Measurements from ENCODE around the gene CCNL2. TPM values are rescaled to one million over a fixed set of nuclear protein-coding genes. Genes with fewer than 3 reads are reported as not detected.
A peak's percentile ranks its signal among the peaks of the same experiment; 100 is the strongest.

Gene CCNL2
- total and polyA plus RNA-seq, 2 of the 13 experiments (the other 11 are each of a cell fraction or from before 2014, with no cell fraction given): 105 to 340 TPM

DNA sequence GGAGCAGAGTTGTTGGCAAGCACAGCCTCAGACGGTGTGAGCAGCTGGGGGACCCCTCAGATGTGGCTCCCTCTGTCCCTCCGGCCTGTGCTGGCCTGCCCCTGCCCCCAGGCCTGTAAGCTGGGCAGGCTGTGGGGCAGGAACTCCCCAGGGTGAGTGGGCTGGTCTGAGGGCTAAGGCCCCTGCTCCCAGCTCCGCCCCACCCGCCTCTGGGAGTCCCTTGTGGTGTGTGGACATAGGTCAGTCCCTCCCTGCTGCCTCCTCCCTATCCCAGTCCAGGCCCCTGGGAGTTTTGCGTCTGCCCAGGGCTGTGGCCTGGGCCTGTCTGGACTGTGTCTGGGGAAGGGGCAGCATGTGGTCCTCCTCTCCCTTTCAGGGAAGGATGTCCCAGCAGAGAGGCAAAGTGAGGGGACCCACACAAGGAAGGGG is 32.7 kb upstream of the CCNL2 start (continued):
- TF ChIP-seq, protein P1, sequence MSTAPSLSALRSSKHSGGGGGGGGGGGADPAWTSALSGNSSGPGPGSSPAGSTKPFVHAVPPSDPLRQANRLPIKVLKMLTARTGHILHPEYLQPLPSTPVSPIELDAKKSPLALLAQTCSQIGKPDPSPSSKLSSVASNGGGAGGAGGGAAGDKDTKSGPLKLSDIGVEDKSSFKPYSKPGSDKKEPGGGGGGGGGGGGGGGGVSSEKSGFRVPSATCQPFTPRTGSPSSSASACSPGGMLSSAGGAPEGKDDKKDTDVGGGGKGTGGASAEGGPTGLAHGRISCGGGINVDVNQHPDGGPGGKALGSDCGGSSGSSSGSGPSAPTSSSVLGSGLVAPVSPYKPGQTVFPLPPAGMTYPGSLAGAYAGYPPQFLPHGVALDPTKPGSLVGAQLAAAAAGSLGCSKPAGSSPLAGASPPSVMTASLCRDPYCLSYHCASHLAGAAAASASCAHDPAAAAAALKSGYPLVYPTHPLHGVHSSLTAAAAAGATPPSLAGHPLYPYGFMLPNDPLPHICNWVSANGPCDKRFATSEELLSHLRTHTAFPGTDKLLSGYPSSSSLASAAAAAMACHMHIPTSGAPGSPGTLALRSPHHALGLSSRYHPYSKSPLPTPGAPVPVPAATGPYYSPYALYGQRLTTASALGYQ (CRISPR knock-in tag; IDR thresholded peaks at IDR 0.05): peak; percentile 74; the same call in 1 of the 2 replicates
- TF ChIP-seq MED13 (CRISPR knock-in tag; IDR thresholded peaks at IDR 0.05): peak; percentile 56; the same call in 1 of the 2 replicates
- TF ChIP-seq SKI (IDR thresholded peaks at IDR 0.05; ENCODE audit: partially characterized antibody): peak; percentile 88
- TF ChIP-seq JUN (CRISPR knock-in tag; IDR thresholded peaks at IDR 0.05): no peak
- peak; percentile 93 for TF ChIP-seq ZNF746 (CRISPR knock-in tag; IDR thresholded peaks at IDR 0.05)
- TF ChIP-seq, protein P2, sequence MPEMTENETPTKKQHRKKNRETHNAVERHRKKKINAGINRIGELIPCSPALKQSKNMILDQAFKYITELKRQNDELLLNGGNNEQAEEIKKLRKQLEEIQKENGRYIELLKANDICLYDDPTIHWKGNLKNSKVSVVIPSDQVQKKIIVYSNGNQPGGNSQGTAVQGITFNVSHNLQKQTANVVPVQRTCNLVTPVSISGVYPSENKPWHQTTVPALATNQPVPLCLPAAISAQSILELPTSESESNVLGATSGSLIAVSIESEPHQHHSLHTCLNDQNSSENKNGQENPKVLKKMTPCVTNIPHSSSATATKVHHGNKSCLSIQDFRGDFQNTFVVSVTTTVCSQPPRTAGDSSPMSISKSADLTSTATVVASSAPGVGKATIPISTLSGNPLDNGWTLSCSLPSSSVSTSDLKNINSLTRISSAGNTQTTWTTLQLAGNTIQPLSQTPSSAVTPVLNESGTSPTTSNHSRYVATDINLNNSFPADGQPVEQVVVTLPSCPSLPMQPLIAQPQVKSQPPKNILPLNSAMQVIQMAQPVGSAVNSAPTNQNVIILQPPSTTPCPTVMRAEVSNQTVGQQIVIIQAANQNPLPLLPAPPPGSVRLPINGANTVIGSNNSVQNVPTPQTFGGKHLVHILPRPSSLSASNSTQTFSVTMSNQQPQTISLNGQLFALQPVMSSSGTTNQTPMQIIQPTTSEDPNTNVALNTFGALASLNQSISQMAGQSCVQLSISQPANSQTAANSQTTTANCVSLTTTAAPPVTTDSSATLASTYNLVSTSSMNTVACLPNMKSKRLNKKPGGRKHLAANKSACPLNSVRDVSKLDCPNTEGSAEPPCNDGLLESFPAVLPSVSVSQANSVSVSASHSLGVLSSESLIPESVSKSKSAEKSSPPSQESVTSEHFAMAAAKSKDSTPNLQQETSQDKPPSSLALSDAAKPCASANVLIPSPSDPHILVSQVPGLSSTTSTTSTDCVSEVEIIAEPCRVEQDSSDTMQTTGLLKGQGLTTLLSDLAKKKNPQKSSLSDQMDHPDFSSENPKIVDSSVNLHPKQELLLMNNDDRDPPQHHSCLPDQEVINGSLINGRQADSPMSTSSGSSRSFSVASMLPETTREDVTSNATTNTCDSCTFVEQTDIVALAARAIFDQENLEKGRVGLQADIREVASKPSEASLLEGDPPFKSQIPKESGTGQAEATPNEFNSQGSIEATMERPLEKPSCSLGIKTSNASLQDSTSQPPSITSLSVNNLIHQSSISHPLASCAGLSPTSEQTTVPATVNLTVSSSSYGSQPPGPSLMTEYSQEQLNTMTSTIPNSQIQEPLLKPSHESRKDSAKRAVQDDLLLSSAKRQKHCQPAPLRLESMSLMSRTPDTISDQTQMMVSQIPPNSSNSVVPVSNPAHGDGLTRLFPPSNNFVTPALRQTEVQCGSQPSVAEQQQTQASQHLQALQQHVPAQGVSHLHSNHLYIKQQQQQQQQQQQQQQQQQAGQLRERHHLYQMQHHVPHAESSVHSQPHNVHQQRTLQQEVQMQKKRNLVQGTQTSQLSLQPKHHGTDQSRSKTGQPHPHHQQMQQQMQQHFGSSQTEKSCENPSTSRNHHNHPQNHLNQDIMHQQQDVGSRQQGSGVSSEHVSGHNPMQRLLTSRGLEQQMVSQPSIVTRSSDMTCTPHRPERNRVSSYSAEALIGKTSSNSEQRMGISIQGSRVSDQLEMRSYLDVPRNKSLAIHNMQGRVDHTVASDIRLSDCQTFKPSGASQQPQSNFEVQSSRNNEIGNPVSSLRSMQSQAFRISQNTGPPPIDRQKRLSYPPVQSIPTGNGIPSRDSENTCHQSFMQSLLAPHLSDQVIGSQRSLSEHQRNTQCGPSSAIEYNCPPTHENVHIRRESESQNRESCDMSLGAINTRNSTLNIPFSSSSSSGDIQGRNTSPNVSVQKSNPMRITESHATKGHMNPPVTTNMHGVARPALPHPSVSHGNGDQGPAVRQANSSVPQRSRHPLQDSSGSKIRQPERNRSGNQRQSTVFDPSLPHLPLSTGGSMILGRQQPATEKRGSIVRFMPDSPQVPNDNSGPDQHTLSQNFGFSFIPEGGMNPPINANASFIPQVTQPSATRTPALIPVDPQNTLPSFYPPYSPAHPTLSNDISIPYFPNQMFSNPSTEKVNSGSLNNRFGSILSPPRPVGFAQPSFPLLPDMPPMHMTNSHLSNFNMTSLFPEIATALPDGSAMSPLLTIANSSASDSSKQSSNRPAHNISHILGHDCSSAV (CRISPR knock-in tag; IDR thresholded peaks at IDR 0.05; ENCODE audit: borderline replicate concordance): no peak
- TF ChIP-seq NAIF1 (CRISPR knock-in tag; IDR thresholded peaks at IDR 0.05; ENCODE audit: borderline replicate concordance): no peak
- peak; percentile 83 for TF ChIP-seq ZNF605 (CRISPR knock-in tag; IDR thresholded peaks at IDR 0.05)
- peak; percentile 99 for TF ChIP-seq HIVEP1 (CRISPR knock-in tag; IDR thresholded peaks at IDR 0.05)
- no peak for TF ChIP-seq ZNF235 (CRISPR knock-in tag; IDR thresholded peaks at IDR 0.05; ENCODE audit: borderline replicate concordance)
- TF ChIP-seq TOE1 (CRISPR knock-in tag; IDR thresholded peaks at IDR 0.05): peak; percentile 27; the same call in 1 of the 2 replicates
- TF ChIP-seq, protein P3, sequence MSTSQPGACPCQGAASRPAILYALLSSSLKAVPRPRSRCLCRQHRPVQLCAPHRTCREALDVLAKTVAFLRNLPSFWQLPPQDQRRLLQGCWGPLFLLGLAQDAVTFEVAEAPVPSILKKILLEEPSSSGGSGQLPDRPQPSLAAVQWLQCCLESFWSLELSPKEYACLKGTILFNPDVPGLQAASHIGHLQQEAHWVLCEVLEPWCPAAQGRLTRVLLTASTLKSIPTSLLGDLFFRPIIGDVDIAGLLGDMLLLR (CRISPR knock-in tag; IDR thresholded peaks at IDR 0.05): no peak
- TF ChIP-seq HOXA5 (CRISPR knock-in tag; IDR thresholded peaks at IDR 0.05): no peak
- TF ChIP-seq, protein P4, sequence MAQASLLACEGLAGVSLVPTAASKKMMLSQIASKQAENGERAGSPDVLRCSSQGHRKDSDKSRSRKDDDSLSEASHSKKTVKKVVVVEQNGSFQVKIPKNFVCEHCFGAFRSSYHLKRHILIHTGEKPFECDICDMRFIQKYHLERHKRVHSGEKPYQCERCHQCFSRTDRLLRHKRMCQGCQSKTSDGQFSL (CRISPR knock-in tag; IDR thresholded peaks at IDR 0.05): no peak
- TF ChIP-seq ZNF441 (CRISPR knock-in tag; IDR thresholded peaks at IDR 0.05; ENCODE audit: borderline replicate concordance): no peak; the same call in 1 of the 2 replicates
- TF ChIP-seq, protein P5, sequence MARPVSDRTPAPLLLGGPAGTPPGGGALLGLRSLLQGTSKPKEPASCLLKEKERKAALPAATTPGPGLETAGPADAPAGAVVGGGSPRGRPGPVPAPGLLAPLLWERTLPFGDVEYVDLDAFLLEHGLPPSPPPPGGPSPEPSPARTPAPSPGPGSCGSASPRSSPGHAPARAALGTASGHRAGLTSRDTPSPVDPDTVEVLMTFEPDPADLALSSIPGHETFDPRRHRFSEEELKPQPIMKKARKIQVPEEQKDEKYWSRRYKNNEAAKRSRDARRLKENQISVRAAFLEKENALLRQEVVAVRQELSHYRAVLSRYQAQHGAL (CRISPR knock-in tag; IDR thresholded peaks at IDR 0.05; ENCODE audit: not compliant biosample characterization): no peak
- TF ChIP-seq PHF8 (CRISPR knock-in tag; IDR thresholded peaks at IDR 0.05): peak; percentile 72
- no peak for TF ChIP-seq YY1 (IDR thresholded peaks at IDR 0.05; ENCODE audit: insufficient read depth, insufficient replicate concordance, low read depth, low read length)
- TF ChIP-seq TRIM24 (CRISPR knock-in tag; IDR thresholded peaks at IDR 0.05): no peak
